Activated T-helper 17 cell treated with anti-CD3 and anti-CD28 coated beads, Interleukin-2, amount 50 U/mL, for 72 hours (primary cell): Measurements from ENCODE around the gene FBN2. TPM values are rescaled to one million over a fixed set of nuclear protein-coding genes. Genes with fewer than 3 reads are reported as not detected.

Experiments
- ATAC-seq: fragments of 150-1000 bp; cut with Tn5 transposase; replicated peaks from 2 replicates; pipeline ENCODE4 v1.10.0; 2021; ENCODE audit warnings: mild to moderate bottlenecking, moderate library complexity
- H3K27ac Mint-ChIP-seq: one replicate; pipeline ENCODE4 v1.8.0; 2022; ENCODE audit warnings: mixed read lengths
- H3K27me3 Mint-ChIP-seq: one replicate; pipeline ENCODE4 v1.8.0; 2022; ENCODE audit warnings: mixed read lengths
- H3K36me3 Mint-ChIP-seq: one replicate; pipeline ENCODE4 v1.8.0; 2022; ENCODE audit warnings: low read depth, mild to moderate bottlenecking, mixed read lengths
- H3K4me1 Mint-ChIP-seq: one replicate; pipeline ENCODE4 v1.8.0; 2022; ENCODE audit warnings: mixed read lengths
- H3K4me3 Mint-ChIP-seq: one replicate; pipeline ENCODE4 v1.8.0; 2022; ENCODE audit warnings: mild to moderate bottlenecking, mixed read lengths
- H3K9me3 Mint-ChIP-seq: one replicate; pipeline ENCODE4 v1.8.0; 2022; ENCODE audit warnings: mixed read lengths
- total RNA-seq, 2 donors: library from RNA; stranded (reverse); gene quantifications; one replicate each; pipeline ENCODE4 v1.2.3, GENCODE V29; 2022

FBN2 gene
- total RNA-seq, 2 donors from 2014 or later: not detected

- no peak overlapping the region for H3K27ac Mint-ChIP-seq
- no peaks in the 10 kb centered on the region for H3K36me3 Mint-ChIP-seq
- H3K27me3 Mint-ChIP-seq: no peaks in the 10 kb centered on the region
- no peaks in the 10 kb centered on the region for H3K9me3 Mint-ChIP-seq
- H3K4me3 Mint-ChIP-seq: no peak overlapping the region
- no peaks in the 10 kb centered on the region for H3K4me1 Mint-ChIP-seq
- ATAC-seq: no peak
Observed at GRCh38 chr5:128358826-128359225, 179.2 kb downstream of the FBN2 start.

DNA sequence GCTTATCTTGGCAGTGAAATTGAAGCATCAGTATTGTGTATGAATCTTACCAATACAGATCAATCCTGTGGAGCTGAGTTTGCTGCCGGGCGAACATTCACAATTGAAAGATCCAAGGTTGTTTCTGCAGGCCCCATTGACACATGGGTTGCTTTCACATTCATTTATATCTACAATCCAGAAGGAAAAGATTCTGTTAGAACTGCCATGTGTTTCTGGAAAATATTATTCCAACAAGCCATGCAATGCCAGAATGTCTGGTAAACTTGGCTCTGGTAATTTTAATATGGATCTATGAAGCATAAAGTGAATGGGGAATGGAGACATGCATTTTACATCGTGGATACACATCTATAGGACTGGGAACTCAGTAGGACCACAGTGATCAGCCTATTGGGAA is 180.8 kb downstream of the FBN2 start:
- Mint-ChIP-seq H3K4me1 (no peaks in the 10 kb centered on the region), H3K36me3 (no peaks in the 10 kb centered on the region), H3K27ac (no peak overlapping the region), H3K27me3 (no peaks in the 10 kb centered on the region), H3K9me3 (no peaks in the 10 kb centered on the region), H3K4me3 (no peak overlapping the region)
- ATAC-seq: no peak

DNA sequence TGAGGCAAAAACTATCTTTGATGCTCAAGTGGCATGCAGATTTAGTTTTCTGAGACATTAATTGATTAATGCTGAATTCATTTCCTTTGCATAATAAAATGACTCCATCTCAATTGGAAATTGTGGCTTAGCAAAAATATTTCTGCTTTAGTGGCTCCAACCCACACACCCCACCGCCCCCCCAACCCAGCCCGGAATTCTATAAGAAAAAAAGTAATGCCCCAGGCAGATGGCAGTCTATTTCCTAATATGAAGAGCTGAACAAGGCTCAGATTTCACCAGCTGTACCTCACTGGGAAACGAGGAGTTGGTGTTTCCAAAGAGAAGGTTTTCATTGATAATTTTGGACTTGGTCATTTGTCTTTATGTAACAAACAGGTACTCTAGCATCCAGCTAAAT is 182.1 kb downstream of the FBN2 start:
- Mint-ChIP-seq H3K4me1 (no peaks in the 10 kb centered on the region), H3K27me3 (no peaks in the 10 kb centered on the region), H3K9me3 (no peaks in the 10 kb centered on the region), H3K27ac (no peak overlapping the region), H3K4me3 (no peak overlapping the region), H3K36me3 (no peaks in the 10 kb centered on the region)
- no peak for ATAC-seq

GRCh38 chr5:128353441-128354107 is 184.5 kb downstream of the FBN2 start:
- no peaks in the 10 kb centered on the region for H3K4me1 Mint-ChIP-seq
- H3K4me3 Mint-ChIP-seq: no peak overlapping the region
- no peaks in the 10 kb centered on the region for H3K27me3 Mint-ChIP-seq
- no peaks in the 10 kb centered on the region for H3K9me3 Mint-ChIP-seq
- H3K27ac Mint-ChIP-seq: no peak overlapping the region
- ATAC-seq: no peak
- H3K36me3 Mint-ChIP-seq: no peaks in the 10 kb centered on the region

GRCh38 chr5:128350705-128351104 is 187.3 kb downstream of the FBN2 start:
- no peaks in the 10 kb centered on the region for H3K27me3 Mint-ChIP-seq
- H3K36me3 Mint-ChIP-seq: no peaks in the 10 kb centered on the region
- H3K27ac Mint-ChIP-seq: no peak overlapping the region
- H3K4me1 Mint-ChIP-seq: no peaks in the 10 kb centered on the region
- ATAC-seq: no peak
- no peak overlapping the region for H3K4me3 Mint-ChIP-seq
- no peaks in the 10 kb centered on the region for H3K9me3 Mint-ChIP-seq

DNA sequence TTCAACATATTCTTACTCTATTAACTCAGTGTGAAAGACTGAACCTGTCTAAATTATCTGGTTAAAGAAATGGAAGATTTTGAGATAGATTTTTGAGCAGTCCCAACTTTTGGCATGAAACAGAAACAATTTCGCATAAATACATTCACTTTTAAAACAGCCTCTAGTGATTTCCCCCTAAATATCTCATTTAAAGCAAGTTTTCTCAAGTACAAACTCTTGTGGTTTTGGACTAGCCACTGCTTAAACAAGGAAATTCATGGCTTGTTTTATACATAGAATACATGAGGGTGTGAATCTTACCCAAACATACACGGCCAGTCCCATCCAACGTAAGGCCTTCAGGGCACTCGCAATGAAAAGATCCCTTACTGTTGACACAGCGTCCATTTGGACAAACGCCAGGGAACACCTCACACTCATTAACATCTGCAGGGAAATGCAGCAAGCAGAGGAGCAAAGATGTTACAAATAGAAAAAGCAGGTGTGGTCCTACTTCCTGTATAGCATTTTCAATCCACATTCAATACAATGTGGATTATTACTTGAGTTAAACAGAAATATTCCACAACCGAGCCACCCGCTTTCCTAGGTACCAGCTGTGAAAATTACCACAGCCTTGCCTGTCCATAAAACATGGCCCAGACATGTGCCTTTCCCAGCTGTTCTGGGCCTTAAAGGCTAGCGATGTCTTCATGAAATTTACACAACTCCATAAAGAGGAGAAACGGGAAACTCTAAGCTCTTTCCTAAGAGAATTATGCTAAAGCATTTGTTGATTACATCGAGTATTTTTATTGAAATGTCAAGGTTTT is 188.8 kb downstream of the FBN2 start:
- H3K4me1 Mint-ChIP-seq: no peaks in the 10 kb centered on the region
- ATAC-seq: no peak
- no peak overlapping the region for H3K27ac Mint-ChIP-seq

DNA sequence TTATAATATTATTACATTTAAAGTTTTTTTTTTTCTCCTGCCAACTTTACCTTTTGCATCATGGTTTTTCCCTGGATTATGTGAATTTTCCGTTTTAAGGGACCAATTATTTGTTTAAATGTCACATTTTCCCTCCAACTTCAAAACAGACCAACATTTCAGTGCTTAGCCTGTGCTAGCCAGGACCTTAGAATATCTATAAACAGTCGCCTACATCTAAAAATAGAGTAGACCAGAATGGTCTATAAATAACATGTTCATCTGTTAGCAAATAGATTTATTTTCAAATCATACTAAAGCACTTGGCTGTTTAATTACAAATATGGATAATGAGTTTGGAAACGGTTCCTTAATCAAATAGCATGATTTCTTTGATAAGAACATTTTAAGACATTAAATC is 192.0 kb downstream of the FBN2 start:
- Mint-ChIP-seq H3K27ac (no peak overlapping the region), H3K27me3 (peaks cover 14% of the 10 kb centered on the region), H3K36me3 (no peaks in the 10 kb centered on the region), H3K9me3 (peaks cover 4% of the 10 kb centered on the region), H3K4me1 (no peaks in the 10 kb centered on the region), H3K4me3 (no peak overlapping the region)
- no peak for ATAC-seq

More for the DNA sequence above, 188.8 kb downstream of the FBN2 start:
- no peaks in the 10 kb centered on the region for H3K9me3 Mint-ChIP-seq
- no peak overlapping the region for H3K4me3 Mint-ChIP-seq
- no peaks in the 10 kb centered on the region for H3K27me3 Mint-ChIP-seq
- H3K36me3 Mint-ChIP-seq: no peaks in the 10 kb centered on the region

DNA sequence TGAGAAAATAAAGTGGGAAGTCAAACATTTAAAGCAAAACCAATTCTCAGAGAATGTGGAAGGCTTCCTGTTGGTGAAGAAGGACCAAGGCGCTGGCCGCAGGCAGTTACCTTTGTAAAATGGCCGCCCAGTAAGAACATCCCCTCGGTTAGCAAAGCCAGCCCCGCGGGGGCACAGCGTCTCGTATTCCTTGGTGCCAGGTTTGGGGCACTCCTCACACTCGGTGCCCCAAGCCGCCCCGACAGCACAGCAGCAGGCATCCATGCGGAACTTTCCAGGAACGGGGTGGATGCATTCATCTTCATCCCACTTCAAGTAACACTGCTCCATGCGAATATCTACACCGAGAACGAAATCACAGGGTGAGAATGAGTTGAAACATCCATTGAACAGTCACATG is 192.8 kb downstream of the FBN2 start:
- Mint-ChIP-seq H3K4me3 (no peak overlapping the region), H3K4me1 (no peaks in the 10 kb centered on the region), H3K27ac (no peak overlapping the region), H3K9me3 (peaks cover 4% of the 10 kb centered on the region), H3K27me3 (peaks cover 14% of the 10 kb centered on the region), H3K36me3 (no peaks in the 10 kb centered on the region)
- ATAC-seq: no peak

DNA sequence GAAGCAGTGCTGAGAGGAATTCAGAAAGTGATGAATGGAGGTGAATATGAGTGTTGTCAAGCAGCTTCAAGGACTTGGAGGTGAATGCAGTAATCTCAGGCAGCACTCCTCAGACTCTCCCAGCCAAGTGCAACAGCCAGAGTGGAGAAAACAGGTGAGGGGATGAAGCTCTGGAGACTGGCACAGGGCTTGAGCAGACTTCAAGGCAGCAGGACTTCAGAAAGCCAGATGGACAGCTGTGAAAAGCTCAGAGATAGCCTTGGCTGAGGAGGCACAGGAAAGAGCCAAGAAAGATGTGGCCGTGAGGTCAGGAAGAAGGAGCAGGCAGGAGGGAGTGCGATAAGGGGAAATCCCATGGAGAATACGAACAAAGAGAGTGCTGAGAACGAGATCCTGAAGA is 194.9 kb downstream of the FBN2 start:
- no peak overlapping the region for H3K4me3 Mint-ChIP-seq
- H3K27me3 Mint-ChIP-seq: peaks cover 14% of the 10 kb centered on the region
- ATAC-seq: no peak
- H3K9me3 Mint-ChIP-seq: peaks cover 4% of the 10 kb centered on the region
- H3K27ac Mint-ChIP-seq: no peak overlapping the region
- no peaks in the 10 kb centered on the region for H3K4me1 Mint-ChIP-seq
- H3K36me3 Mint-ChIP-seq: no peaks in the 10 kb centered on the region

DNA sequence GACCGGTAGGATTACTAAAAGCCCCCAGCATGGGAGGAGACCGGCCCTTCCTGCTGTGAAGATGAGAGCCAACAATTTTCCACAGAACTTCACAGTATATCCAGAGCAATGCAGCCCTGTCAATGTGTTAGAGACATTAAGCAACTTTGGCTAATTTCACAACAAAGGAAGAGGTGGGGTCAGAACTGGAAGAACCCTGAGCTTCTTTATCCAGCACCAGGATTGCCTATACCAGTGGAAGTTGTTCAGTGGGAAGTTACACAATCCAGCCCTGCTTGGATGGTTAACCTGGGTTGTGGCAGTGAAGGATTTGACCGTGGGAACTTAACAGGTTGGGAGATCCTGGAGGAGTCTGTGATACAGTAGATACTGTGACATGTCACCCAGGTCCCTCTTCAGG is 197.0 kb downstream of the FBN2 start:
- Mint-ChIP-seq H3K27me3 (peaks cover 18% of the 10 kb centered on the region), H3K9me3 (peaks cover 4% of the 10 kb centered on the region), H3K4me1 (no peaks in the 10 kb centered on the region), H3K27ac (no peak overlapping the region), H3K4me3 (no peak overlapping the region), H3K36me3 (no peaks in the 10 kb centered on the region)
- no peak for ATAC-seq

DNA sequence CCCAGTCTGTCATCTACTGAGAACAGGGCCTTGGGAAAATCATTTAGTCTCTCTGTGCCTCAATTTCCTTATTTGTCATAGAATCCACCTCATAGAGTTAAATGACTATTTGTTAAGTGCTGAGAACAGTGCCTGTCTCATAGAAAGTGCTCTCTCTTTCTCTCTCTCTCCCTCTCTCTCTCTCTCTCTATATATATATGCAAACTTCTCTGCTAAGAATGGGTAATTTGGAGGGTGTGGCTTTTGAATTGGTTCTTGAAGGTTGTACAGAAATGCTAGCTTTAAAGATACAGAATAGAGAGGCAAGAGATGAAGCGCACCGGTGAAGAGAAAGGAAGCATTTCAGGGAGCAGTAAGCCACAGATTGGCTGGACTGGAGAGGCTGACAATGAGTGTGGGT is 197.4 kb downstream of the FBN2 start:
- H3K4me3 Mint-ChIP-seq: no peak overlapping the region
- ATAC-seq: no peak
- H3K27me3 Mint-ChIP-seq: peaks cover 18% of the 10 kb centered on the region
- H3K27ac Mint-ChIP-seq: no peak overlapping the region
- no peaks in the 10 kb centered on the region for H3K4me1 Mint-ChIP-seq
- H3K9me3 Mint-ChIP-seq: peaks cover 4% of the 10 kb centered on the region
- no peaks in the 10 kb centered on the region for H3K36me3 Mint-ChIP-seq

- no peak overlapping the region for H3K4me3 Mint-ChIP-seq
- peaks cover 8% of the 10 kb centered on the region for H3K9me3 Mint-ChIP-seq
- no peak for ATAC-seq
- no peaks in the 10 kb centered on the region for H3K4me1 Mint-ChIP-seq
- H3K27me3 Mint-ChIP-seq: peaks cover 24% of the 10 kb centered on the region
- H3K27ac Mint-ChIP-seq: no peak overlapping the region
- no peaks in the 10 kb centered on the region for H3K36me3 Mint-ChIP-seq
Observed at GRCh38 chr5:128339585-128339984, 198.5 kb downstream of the FBN2 start.

DNA sequence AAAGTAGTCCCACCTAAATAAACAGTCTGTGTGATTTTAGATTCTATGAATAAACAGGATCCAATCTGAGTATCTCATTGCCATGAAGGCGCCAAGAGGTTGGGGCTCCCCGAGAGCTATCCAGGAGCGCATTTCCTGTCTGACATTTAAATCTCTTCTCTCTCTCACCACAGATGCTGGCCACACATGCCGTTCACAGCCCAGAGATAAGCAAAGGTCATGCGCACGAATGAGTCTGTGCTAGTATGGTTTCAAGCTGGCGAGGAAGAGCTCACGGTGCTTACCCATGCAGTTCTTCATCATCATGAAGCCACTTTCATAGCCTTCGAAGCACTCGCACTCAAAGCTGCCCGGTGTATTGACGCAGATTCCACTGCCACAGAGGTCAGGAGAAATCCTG is 199.4 kb downstream of the FBN2 start:
- Mint-ChIP-seq H3K4me3 (no peak overlapping the region), H3K36me3 (no peaks in the 10 kb centered on the region), H3K4me1 (no peaks in the 10 kb centered on the region), H3K27me3 (peaks cover 28% of the 10 kb centered on the region), H3K9me3 (peaks cover 8% of the 10 kb centered on the region), H3K27ac (no peak overlapping the region)
- no peak for ATAC-seq

DNA sequence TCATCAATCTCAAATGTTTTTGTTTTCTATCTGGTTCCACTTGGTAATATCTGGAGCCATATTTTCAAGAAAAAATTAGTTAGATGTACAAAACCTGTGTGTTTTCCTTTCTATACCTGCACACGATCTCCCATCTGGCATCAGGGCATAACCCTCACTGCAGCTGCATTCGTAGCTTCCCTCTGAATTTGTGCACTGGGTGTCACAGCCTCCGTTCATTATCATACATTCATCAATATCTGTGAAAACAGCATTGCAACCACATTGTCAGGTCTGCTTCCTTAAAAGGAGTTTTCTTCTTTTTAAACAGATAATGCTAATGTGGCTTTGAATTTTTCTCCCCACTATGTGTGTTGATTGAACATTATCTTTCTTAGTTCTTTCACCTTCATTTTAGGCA is 202.7 kb downstream of the FBN2 start:
- H3K36me3 Mint-ChIP-seq: no peaks in the 10 kb centered on the region
- peaks cover 4% of the 10 kb centered on the region for H3K9me3 Mint-ChIP-seq
- no peak overlapping the region for H3K27ac Mint-ChIP-seq
- H3K27me3 Mint-ChIP-seq: peaks cover 14% of the 10 kb centered on the region
- H3K4me1 Mint-ChIP-seq: no peaks in the 10 kb centered on the region
- H3K4me3 Mint-ChIP-seq: no peak overlapping the region
- no peak for ATAC-seq

GRCh38 chr5:128334010-128334716 is 203.9 kb downstream of the FBN2 start:
- H3K36me3 Mint-ChIP-seq: no peaks in the 10 kb centered on the region
- peak; percentile 38 for ATAC-seq
- H3K9me3 Mint-ChIP-seq: peaks cover 4% of the 10 kb centered on the region
- no peak overlapping the region for H3K27ac Mint-ChIP-seq
- H3K4me3 Mint-ChIP-seq: no peak overlapping the region
- H3K27me3 Mint-ChIP-seq: peaks cover 14% of the 10 kb centered on the region
- no peaks in the 10 kb centered on the region for H3K4me1 Mint-ChIP-seq
